Measurements from ENCODE around the gene ZMIZ1.

ZMIZ1 gene

DNA sequence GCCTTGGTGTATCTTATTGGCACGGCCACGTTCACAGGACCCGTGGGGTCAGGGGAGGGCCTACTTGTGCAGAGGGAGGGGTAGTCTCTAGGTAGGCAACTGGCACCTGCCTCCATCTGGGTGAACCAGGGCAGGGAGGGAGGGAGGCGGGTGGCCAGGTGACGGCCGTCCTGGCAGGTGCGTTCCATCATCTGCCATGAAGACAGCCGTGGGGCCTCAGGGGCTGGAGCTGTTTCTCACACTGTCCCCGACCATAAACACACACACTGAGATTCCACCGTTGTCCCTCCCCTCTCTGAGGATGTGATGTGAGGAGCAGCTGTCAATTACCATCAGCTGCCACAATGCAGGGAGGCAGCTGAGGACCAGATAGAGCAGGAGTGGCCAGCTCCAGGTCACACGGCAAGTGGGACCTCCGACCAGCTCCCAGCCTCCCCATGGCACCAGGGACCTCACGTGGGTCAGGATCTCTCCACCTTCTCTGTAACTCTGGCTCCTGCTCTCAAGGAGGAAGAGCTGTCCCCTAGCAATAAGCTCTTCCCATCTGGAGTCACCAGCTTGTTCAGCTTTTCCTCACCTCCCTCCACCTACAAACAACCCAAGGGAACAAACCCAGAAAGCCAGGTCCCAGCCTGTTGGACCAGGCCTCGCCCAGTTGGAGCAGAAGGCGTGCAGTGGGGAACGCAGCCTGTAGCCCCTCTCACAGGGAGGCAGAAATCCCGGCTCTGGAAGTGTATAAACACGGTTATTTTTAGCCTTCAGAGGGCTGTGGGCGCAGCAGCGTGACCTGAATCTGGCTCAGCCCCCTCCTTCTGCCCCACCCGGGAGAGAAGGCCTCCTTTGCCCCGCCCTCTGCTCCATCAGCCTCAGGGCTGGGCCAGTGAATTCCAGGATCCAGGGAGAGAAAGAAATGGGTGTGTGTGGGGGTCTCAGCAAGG lies 33.1 kb downstream of the ZMIZ1 start:
- Histone ChIP-seq H3K27me3 (ENCODE audit: insufficient read depth, low read length) (no peaks in the 10 kb centered on the region), H3K4me3 (ENCODE audit: low read length) (no peak overlapping the region), H3K4me1 (ENCODE audit: insufficient read depth, low read length) (peaks cover 20% of the 10 kb centered on the region)

DNA sequence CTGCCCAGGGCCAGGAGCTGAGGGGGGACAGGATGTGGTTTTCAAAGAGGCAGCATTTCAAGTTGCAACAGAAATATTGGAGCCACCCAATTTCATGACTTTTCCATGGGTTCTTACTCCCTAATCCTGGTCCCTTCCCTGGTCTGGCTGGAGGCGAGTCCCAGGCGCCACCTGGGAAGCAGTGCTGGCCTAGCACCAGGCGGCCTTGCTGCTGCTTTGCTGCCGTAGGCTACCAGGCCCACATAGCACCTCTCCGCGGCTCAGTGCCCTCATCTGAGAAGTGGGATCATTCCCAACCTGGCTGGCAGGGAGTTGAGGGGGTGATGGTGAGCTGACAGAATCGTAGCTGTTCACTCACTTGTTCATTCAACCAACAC lies 33.7 kb downstream of the ZMIZ1 start:
- H3K36me3 ChIP-seq (ENCODE audit: insufficient read depth, low read length): no peaks in the 10 kb centered on the region
- H3K4me3 ChIP-seq (ENCODE audit: low read length): no peak overlapping the region
- no peaks in the 10 kb centered on the region for H3K9me3 ChIP-seq (ENCODE audit: low read length)
- H2AFZ ChIP-seq (ENCODE audit: low read depth, low read length): no peak overlapping the region
- H3K27me3 ChIP-seq (ENCODE audit: insufficient read depth, low read length): no peaks in the 10 kb centered on the region
- H3K4me1 ChIP-seq (ENCODE audit: insufficient read depth, low read length): peaks cover 20% of the 10 kb centered on the region

More for the DNA sequence above, 33.1 kb downstream of the ZMIZ1 start:
- no peaks in the 10 kb centered on the region for H3K9me3 ChIP-seq (ENCODE audit: low read length)
- no peaks in the 10 kb centered on the region for H3K36me3 ChIP-seq (ENCODE audit: insufficient read depth, low read length)
- H2AFZ ChIP-seq (ENCODE audit: low read depth, low read length): no peak overlapping the region

DNA sequence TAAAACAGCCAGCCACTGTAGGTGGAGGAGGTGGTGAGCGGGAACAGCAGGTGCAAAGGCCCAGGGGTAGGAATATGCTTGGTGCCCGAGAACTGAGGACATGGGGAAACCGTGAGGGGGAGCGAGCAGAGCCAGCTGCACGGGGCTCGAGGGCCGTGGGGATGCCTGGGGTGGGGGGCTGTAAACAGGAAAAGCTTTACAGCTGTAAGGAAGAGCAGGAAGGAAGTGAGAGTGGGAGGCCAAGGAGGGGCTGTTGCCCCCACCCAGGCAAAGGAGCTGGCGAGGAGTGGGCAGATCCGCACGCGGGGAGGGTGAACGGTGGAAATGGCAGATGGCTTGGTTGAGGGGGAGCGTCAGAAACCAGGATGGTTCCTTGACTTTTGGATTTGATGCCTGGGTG lies 34.4 kb downstream of the ZMIZ1 start:
- Histone ChIP-seq H2AFZ (ENCODE audit: low read depth, low read length) (no peak overlapping the region), H3K27me3 (ENCODE audit: insufficient read depth, low read length) (no peaks in the 10 kb centered on the region)

DNA sequence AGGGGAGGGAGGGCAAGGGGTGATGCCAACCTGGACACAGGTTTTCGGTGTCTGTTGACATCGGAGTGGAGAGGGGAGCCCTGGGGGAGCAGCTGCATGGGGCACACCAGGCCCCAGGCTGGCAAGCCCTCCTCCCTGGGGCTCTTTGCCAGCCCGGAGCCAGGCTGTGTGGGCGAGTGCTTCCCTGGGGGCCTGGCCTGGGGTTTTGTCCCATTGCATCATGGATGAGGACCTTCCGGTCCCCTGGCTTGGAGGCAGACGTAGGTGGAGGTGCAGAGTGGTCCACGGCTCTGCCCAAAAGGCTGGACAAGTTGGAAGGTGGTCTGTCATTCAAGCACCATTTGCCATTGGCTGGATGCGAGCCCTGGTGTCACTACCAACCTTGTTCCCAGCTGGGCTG lies 34.8 kb downstream of the ZMIZ1 start:
- no peaks in the 10 kb centered on the region for H3K36me3 ChIP-seq (ENCODE audit: insufficient read depth, low read length)
- no peak overlapping the region for H3K4me3 ChIP-seq (ENCODE audit: low read length)
- no peaks in the 10 kb centered on the region for H3K27me3 ChIP-seq (ENCODE audit: insufficient read depth, low read length)
- H3K9me3 ChIP-seq (ENCODE audit: low read length): no peaks in the 10 kb centered on the region
- H2AFZ ChIP-seq (ENCODE audit: low read depth, low read length): no peak overlapping the region
- peaks cover 20% of the 10 kb centered on the region for H3K4me1 ChIP-seq (ENCODE audit: insufficient read depth, low read length)

More for the DNA sequence above, 34.4 kb downstream of the ZMIZ1 start:
- no peaks in the 10 kb centered on the region for H3K36me3 ChIP-seq (ENCODE audit: insufficient read depth, low read length)
- no peak overlapping the region for H3K4me3 ChIP-seq (ENCODE audit: low read length)
- no peaks in the 10 kb centered on the region for H3K9me3 ChIP-seq (ENCODE audit: low read length)
- peaks cover 20% of the 10 kb centered on the region for H3K4me1 ChIP-seq (ENCODE audit: insufficient read depth, low read length)

DNA sequence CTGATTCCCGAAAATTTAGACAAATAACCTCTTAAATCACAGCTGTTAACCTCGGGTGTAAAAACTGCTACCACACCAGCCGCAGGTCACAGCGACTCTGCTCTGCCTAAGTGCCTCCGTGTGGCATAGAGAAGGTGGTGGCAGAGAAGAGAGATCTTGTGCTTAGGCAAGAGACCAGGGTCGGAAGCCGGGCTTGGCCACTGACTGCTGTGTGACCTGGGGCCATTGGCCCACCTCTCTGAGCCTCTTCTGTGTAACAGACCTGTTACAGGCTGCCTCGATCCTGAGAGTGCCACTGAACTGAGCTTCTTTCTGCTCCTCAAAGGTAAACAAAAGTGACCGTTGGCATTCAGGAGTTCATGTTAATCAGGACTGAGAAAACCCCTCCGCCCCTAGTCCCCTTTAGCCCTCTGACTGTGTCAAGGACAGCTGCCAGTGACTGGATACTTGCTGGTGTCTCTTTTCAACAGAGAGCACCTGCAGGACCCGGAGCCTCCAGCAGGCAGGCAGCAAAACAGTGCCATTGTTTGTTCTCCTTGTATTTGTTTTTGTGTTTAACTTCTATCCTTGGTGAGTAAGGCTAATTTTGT lies 36.5 kb downstream of the ZMIZ1 start:
- Histone ChIP-seq H3K4me3 (ENCODE audit: low read length) (no peak overlapping the region), H3K27me3 (ENCODE audit: insufficient read depth, low read length) (no peaks in the 10 kb centered on the region), H3K36me3 (ENCODE audit: insufficient read depth, low read length) (no peaks in the 10 kb centered on the region), H2AFZ (ENCODE audit: low read depth, low read length) (no peak overlapping the region), H3K9me3 (ENCODE audit: low read length) (no peaks in the 10 kb centered on the region), H3K4me1 (ENCODE audit: insufficient read depth, low read length) (peaks cover 20% of the 10 kb centered on the region)

DNA sequence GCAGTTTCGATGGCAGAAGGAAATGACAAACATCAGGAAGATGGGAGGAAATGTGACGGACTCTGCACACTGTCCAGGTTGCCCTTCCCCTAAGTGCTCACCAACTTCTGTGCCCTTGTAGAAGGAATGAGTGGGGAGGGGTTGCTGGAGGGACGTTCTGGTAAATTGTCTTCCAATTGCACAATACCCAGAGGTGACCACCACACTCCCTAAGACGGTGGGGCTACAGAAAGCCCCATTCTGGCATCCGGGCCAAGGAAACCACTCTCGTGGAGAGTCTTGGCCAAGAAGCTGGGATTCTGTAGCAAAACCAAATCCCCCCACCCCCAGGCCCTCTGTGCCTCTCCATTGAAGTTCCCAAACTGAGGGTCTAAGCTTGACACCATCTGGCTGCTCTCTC lies 37.1 kb downstream of the ZMIZ1 start:
- H3K4me1 ChIP-seq (ENCODE audit: insufficient read depth, low read length): peaks cover 20% of the 10 kb centered on the region
- H3K9me3 ChIP-seq (ENCODE audit: low read length): no peaks in the 10 kb centered on the region
- H3K4me3 ChIP-seq (ENCODE audit: low read length): no peak overlapping the region
- H3K36me3 ChIP-seq (ENCODE audit: insufficient read depth, low read length): peaks cover 4% of the 10 kb centered on the region
- H3K27me3 ChIP-seq (ENCODE audit: insufficient read depth, low read length): no peaks in the 10 kb centered on the region
- no peak overlapping the region for H2AFZ ChIP-seq (ENCODE audit: low read depth, low read length)

DNA sequence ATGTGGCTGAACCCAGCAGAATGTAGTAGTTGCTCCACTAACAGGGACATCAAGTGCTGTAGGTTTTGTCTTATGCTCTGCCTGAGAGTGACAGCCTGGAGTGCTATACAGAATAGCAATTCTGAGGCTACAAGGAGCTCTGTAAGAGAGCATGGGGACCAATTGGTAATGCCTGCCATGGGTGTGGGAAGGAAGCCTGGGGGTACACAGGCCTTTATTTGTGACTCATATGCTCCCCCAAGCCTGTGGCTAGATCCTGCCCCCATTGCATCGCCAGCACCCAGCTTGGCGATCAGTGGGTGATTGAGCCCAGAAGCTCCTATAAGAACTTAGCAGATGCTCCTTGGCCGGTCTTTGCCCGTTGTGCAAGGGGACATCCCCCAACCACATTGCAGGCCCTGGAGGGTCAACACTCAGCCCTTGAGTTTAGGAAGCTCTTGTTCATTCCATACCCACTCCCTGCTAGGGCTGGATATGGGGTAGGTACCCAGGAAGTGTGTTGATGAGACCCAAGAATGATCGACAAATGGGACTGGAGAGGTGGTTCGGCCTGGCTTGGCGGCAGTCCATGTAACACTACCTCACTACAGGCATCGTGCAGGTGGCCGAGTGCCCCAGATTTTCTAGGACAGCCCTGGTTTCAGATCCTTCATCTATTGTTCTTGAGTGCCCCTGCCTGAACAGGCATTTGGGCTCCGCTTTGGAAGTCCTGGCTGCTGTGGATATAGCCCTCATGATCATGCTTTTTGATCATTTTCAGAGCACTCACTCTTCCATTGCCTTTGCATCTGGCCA lies 37.7 kb downstream of the ZMIZ1 start:
- Histone ChIP-seq H3K27me3 (ENCODE audit: insufficient read depth, low read length) (no peaks in the 10 kb centered on the region), H3K4me1 (ENCODE audit: insufficient read depth, low read length) (peaks cover 15% of the 10 kb centered on the region), H3K9me3 (ENCODE audit: low read length) (no peaks in the 10 kb centered on the region), H3K36me3 (ENCODE audit: insufficient read depth, low read length) (peaks cover 7% of the 10 kb centered on the region), H3K4me3 (ENCODE audit: low read length) (no peak overlapping the region), H2AFZ (ENCODE audit: low read depth, low read length) (no peak overlapping the region)

DNA sequence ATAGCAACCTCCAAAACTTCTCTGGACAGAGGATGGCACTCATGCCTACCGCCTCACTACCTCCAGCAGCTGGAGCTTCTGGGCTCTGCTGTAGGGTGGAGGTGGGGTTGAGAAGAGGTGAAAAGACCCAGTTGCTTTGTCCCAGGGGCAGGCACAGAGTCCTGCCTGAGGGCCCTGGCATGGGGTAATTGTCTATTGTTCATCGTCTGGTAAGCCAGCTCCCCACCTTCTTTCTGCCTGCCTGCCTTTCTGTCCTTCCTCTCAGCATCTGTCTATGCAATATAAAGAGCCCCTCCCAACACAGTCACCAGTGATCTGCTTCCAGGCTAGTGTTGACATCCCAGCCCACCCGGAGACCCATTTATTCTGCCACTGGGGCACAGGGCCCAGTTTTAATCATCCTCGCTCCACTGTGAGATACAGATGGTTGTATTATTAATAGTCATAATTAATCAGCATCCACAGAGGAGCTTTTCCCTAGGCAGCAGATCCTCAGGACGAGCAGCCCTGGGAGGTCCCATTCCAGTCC lies 39.0 kb downstream of the ZMIZ1 start:
- H3K36me3 ChIP-seq (ENCODE audit: insufficient read depth, low read length): peaks cover 7% of the 10 kb centered on the region
- no peak overlapping the region for H2AFZ ChIP-seq (ENCODE audit: low read depth, low read length)
- peaks cover 5% of the 10 kb centered on the region for H3K4me1 ChIP-seq (ENCODE audit: insufficient read depth, low read length)
- H3K27me3 ChIP-seq (ENCODE audit: insufficient read depth, low read length): no peaks in the 10 kb centered on the region
- no peak overlapping the region for H3K4me3 ChIP-seq (ENCODE audit: low read length)
- H3K9me3 ChIP-seq (ENCODE audit: low read length): no peaks in the 10 kb centered on the region

DNA sequence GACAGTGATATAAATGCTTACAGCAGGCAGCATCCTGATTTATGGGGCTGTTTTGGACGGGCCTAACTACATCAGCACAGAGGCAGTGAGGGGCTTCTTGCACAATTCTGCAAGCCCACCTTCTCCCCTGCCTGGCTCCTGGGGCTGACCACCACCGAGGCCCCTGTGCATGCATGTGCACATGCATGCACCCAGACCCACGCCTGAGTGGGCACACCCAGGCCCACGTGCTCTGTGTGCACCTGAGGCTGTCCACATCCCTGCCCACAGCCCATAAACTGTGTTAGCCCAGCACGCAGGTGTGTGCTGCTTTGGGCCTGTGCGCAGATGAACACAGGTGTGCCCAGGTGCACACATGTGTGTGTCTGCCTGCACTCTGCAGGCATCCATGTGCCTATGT lies 40.0 kb downstream of the ZMIZ1 start:
- H2AFZ ChIP-seq (ENCODE audit: low read depth, low read length): no peak overlapping the region
- H3K27me3 ChIP-seq (ENCODE audit: insufficient read depth, low read length): no peaks in the 10 kb centered on the region
- no peak overlapping the region for H3K4me3 ChIP-seq (ENCODE audit: low read length)
- H3K4me1 ChIP-seq (ENCODE audit: insufficient read depth, low read length): peaks cover 14% of the 10 kb centered on the region
- H3K36me3 ChIP-seq (ENCODE audit: insufficient read depth, low read length): peaks cover 7% of the 10 kb centered on the region
- H3K9me3 ChIP-seq (ENCODE audit: low read length): no peaks in the 10 kb centered on the region

DNA sequence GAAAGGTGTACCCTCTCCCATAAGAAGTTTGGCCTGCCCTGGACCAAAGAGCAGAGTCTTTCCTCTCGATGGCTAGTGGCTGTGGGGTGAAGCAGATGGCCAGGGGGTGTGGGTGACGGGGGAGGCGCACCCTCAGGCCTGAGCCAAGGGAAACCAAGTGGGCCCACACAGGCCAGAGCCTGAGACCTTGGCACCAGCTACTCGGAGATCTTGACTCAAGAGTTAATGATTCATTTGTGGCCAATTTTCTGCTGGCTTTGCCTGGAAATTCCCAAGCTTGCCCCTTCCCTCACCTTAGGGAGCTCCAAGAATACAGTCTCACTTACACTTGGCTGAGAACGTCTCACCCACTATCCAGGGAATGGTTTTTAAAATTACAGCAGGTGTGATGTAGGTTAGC lies 42.7 kb downstream of the ZMIZ1 start:
- no peak overlapping the region for H2AFZ ChIP-seq (ENCODE audit: low read depth, low read length)
- no peaks in the 10 kb centered on the region for H3K27me3 ChIP-seq (ENCODE audit: insufficient read depth, low read length)
- peaks cover 21% of the 10 kb centered on the region for H3K4me1 ChIP-seq (ENCODE audit: insufficient read depth, low read length)
- H3K36me3 ChIP-seq (ENCODE audit: insufficient read depth, low read length): peaks cover 7% of the 10 kb centered on the region
- H3K4me3 ChIP-seq (ENCODE audit: low read length): no peak overlapping the region
- H3K9me3 ChIP-seq (ENCODE audit: low read length): no peaks in the 10 kb centered on the region

DNA sequence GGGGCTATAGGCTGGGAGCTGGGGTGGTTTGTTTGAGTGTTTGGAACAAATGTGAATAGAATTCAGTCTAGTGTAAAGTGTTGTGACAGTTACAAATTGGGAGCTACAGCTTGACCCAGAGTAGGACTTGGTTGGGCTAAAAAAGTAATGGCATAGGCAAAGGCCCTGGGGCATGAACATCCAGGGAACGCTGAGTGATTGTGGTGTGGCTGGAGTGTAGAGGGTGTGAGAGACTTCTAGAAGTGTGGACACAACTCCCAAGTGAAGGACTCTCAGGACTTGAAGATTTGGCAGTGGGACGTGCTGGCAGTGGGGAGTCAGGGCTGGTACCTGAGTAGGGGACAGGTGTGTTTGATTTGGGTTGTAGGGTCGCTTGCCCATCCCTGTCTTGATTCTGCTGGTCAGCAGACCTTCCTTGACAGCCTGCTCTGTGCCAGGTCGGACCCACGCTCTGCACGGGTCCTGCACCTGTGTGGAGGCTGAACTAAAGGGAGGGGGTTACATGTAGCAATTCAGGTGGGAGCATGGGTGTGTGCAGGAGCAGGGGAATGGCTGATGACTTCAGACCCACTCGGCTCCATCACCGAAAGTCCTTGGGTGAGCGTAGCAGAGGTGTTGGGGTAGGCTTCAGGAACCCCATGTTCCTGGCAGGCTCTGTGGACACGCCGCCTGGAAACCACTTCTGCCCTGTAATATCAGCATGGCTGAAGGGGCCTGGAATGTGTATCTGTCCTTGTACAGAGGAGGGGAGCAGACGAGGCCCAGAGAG lies 43.3 kb downstream of the ZMIZ1 start:
- H3K36me3 ChIP-seq (ENCODE audit: insufficient read depth, low read length): peaks cover 7% of the 10 kb centered on the region
- H3K4me1 ChIP-seq (ENCODE audit: insufficient read depth, low read length): peaks cover 25% of the 10 kb centered on the region

DNA sequence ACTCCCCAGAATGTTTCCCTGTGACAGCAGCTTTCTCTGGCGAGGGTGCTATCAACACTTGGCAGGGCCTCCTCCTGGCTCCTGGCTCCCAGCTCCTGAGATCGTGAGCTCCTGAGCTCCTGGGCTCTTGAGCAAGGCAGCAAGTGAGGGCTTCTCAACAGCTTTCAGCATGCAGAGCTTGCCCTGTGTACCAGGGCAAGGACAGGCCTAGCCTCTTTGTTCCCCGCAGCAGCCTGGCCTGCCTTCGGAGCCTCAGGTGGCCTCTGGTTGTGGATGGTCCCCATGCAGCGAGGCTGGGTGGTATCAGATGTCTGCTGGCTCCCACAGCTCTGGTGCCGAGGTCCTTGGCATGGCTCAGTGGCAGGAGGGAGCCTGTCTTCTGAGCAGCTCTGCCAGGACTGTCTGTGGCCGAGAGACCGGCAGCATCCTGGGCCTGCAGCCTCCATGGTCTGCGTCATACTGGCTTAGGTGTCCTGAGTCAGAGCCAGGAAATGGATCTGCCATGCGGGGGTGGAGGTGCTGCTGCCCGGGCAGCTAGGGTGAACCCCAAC lies 44.2 kb downstream of the ZMIZ1 start:
- no peaks in the 10 kb centered on the region for H3K9me3 ChIP-seq (ENCODE audit: low read length)
- H3K4me3 ChIP-seq (ENCODE audit: low read length): no peak overlapping the region
- H3K36me3 ChIP-seq (ENCODE audit: insufficient read depth, low read length): peaks cover 7% of the 10 kb centered on the region
- H3K27me3 ChIP-seq (ENCODE audit: insufficient read depth, low read length): no peaks in the 10 kb centered on the region
- peaks cover 34% of the 10 kb centered on the region for H3K4me1 ChIP-seq (ENCODE audit: insufficient read depth, low read length)
- H2AFZ ChIP-seq (ENCODE audit: low read depth, low read length): no peak overlapping the region

More for the DNA sequence above, 43.3 kb downstream of the ZMIZ1 start:
- H3K27me3 ChIP-seq (ENCODE audit: insufficient read depth, low read length): no peaks in the 10 kb centered on the region
- H3K4me3 ChIP-seq (ENCODE audit: low read length): no peak overlapping the region
- no peaks in the 10 kb centered on the region for H3K9me3 ChIP-seq (ENCODE audit: low read length)
- no peak overlapping the region for H2AFZ ChIP-seq (ENCODE audit: low read depth, low read length)
